NCI-H1417 (cell line): ENCODE measurements around the gene TAF11L9.
"Not testable (repeated sequence)": the region's sequence is repeated elsewhere in the genome, so short reads cannot be mapped to it uniquely, and the experiment has no call there.

Experiments used
- DNase-seq, 3 experiments: peaks; one replicate each; lab custom pipeline; 2025; lab: John Stamatoyannopoulos, UW

TAF11L9 gene

GRCh38 chr5:17594255-17594654, at the start of gene TAF11L9:
TAF11L9 (minus strand) TSS chr5:17594394.
- not testable (repeated sequence) for DNase-seq

DNA sequence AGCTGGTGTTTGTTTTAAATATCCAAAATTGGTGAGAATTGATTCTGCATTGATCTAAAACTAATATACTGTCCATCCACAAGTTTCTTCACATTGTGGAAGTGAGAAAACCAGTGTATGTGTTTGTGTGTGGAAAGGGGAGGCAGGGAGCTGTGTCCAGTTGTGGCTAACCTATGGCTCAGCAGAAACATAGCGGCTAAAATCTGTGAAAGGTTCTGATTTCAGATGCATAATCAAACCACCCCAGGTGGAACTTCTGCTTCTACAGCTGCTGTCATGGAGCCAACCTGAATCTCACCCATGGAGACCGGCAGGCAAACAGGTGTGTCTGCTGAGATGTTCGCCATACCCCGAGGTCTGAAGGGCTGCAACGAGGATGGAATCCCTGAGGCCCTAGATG, 40.0 kb upstream of the TAF11L9 start, which contains the start of gene TAF11L14:
Gene TAF11L14, plus strand, starts transcription at position 301 of the 400 bp plus-strand sequence.
- no peak for DNase-seq

DNA sequence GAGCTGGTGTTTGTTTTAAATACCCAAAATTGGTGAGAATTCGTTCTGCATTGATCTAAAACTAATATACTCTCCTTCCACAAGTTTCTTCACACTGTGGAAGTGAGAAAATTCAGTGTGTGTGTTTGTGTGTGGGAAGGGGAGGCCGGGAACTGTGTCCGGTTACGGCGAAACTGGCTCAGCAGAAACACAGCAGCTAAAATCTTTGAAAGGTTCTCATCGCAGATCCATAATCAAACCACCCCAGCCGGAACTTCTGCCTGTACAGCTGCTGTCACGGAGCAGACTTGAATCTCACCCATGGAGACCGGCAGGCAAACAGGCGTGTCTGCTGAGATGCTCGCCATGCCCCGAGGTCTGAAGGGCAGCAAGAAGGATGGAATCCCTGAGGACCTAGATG, 37.6 kb upstream of the TAF11L9 start, which contains the start of gene TAF11L13:
Gene TAF11L13, plus strand, starts transcription at position 301 of the 400 bp plus-strand sequence.
- DNase-seq: not testable (repeated sequence)

DNA sequence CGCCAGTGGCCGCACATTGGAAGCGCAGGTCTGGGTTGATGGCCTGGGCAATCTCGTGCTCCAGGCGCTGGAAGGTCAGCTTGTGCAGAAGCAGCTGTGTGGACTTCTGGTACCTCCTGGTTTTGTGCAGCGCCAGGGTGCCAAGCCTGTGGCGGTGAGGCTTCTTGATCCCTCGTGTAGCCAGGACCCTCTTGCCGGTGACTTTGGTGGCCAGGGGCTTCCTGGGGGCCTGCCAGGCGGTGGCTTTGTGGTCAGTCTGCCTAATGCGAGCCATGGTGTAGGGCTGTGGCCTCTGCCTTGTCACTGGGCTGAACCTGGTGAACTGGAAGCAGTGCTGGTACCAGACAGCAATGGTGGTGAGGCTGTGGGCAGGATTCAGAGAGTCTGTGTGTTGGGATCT, 31.5 kb upstream of the TAF11L9 start:
- no peak for DNase-seq

DNA sequence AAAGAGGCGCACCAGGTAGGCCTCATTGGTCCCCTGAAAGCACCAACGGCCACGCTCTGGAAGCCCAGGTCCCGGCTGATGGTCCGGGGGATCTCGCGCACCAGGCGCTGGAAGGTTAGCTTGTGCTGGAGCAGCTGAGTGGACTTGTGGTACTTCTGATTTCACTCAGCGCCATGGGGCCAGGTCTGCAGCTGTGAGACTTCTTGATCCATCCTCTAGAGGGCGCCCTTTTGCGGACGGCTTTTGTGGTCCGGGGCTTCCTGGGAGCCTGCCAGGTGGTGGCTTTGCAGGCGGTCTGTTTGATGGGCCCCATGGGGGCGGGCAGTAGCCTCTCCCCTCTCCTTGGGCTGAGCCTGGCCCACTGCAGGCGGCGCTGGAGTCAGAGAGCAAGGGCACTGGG, 26.4 kb upstream of the TAF11L9 start:
- no peak for DNase-seq

DNA sequence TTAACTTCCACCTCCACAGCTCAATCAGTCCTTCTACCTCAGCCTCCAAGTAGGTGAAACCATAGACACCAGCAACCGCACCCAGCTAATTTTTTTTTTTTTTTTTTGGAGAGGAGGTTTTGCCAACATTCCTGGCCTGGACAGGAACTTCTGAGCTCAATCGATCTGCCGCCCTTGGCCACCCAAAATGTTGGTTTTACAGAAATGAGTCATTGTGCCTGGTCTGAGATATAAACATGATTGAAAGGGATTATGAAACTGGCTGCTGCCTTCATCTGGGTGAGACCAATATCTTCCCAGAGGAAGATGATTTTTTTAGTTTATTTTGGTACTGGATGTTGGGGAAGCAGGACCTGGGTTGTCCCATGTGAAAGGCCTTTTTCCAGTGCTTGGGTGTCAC, 25.2 kb upstream of the TAF11L9 start:
- DNase-seq: no peak

DNA sequence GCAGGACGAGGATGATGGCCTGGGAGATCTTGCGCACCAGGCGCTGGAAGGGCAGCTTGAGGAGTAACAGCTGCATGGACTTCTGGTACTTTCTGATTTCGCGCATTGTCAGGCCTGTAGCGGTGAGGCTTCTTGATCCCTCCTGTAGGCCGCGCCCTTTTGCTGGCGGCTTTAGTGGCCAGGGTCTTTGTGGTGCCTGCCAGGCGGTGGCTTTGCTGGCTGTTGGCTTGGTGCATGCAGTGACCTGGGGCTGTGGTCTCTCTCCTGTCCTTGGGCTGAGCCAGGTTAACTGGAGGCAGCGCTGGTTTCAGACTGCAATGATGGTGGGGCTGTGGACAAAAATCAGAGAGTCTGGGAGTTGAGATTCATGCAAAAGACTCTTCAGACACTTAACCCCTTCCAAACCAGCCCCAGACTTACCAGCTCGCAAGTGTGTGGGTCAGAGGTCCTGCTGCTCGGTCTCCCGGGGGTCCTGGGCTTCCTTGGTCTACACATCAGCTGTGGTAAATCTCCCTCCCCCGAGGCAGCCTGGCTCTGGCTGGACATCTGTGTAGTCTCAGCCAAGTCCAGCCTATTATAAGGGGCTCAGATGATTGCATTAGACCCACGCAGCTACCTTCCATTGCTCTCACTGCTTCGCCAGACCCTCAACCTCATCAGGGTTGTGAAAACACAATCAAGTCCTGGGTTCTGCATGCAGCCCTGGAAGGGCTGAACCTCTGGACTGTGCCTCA, 20.8 kb upstream of the TAF11L9 start:
- DNase-seq: no peak

- not testable (repeated sequence) for DNase-seq
These were observed 15.9 kb upstream of the TAF11L9 start, which contains the start of gene TAF11L12 for GRCh38 chr5:17610092-17610491. TAF11L12 (plus strand) TSS chr5:17610392.

- not testable (repeated sequence) for DNase-seq
These were observed 13.3 kb upstream of the TAF11L9 start for GRCh38 chr5:17607461-17607860.

DNA sequence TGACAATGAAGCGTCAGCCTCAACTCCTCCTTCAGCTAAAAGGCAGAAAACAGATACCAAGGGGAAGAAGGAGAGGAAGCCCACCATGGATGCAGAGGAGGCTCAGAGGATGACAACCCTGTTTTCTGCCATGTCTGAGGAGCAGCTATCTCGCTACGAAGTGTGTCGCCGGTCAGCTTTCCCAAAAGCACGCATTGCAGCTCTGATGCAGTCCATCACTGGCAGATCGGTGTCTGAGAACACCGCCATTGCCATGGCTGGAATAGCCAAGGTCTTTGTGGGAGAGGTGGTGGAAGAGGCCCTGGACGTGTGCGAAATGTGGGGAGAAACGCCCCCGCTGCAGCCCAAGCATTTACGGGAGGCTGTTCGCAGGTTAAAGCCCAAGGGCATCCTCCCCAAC, 10.8 kb upstream of the TAF11L9 start:
- DNase-seq: no peak

DNA sequence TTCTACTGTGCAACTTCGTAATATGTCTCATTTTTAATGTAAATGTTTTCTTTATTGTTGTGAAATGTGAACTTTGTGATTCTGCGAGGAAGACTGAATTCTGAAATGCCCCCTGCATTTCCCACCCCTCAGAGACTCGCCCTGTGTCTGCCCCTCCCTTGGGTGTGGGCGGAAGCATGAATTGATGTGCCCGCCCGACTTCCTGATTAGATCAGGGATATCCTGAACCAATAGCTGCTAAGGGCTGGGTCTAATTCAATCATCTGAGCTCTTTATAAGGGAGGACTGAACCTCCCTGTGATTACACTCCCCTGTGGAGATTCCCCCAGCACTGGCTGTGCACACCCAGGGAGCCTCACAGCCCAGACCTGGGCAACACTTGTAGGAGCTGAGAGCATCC, 9.7 kb upstream of the TAF11L9 start, which contains the start of gene TAF11L11:
Gene TAF11L11, plus strand, starts transcription at position 304 of the 400 bp plus-strand sequence.
- DNase-seq: not testable (repeated sequence)

- DNase-seq: not testable (repeated sequence)
These were observed 3.5 kb upstream of the TAF11L9 start, which contains the start of gene TAF11L10 for GRCh38 chr5:17597728-17598127. TAF11L10 (minus strand) TSS chr5:17597828.

GRCh38 chr5:17590860-17591259, 3.3 kb downstream of the TAF11L9 start, which contains the start of gene TAF11L8:
TAF11L8 (minus strand) TSS chr5:17590960.
- DNase-seq: not testable (repeated sequence)

DNA sequence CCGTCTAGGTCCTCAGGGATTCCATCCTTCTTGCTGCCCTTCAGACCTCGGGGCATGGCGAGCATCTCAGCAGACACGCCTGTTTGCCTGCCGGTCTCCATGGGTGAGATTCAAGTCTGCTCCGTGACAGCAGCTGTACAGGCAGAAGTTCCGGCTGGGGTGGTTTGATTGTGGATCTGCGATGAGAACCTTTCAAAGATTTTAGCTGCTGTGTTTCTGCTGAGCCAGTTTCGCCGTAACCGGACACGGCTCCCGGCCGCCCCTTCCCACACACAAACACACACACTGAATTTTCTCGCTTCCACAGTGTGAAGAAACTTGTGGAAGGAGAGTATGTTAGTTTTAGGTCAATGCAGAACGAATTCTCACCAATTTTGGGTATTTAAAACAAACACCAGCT, 8.5 kb downstream of the TAF11L9 start, which contains the start of gene TAF11L7:
Gene TAF11L7, minus strand, starts transcription at position 101 of the 400 bp plus-strand sequence.
- not testable (repeated sequence) for DNase-seq
